Panc1 (cell line): ENCODE data around the gene ERN1.

Source experiments
- CTCF ChIP-seq: fragments of 450-650 bp; IDR thresholded peaks from 2 replicates; pipeline ENCODE4 v1.5.1; 2017; ENCODE audit warnings: mild to moderate bottlenecking
- POLR2AphosphoS5 ChIP-seq: IDR thresholded peaks from 2 replicates; pipeline ENCODE4 v1.6.1; 2012; ENCODE audit warnings: mild to moderate bottlenecking, low read depth, low read length, moderate library complexity
- REST ChIP-seq, 2 experiments: IDR thresholded peaks; 2 replicates each; pipeline ENCODE4 v1.6.1; 2011 to 2012; ENCODE audit warnings: low read depth in 2 of 2, control low read depth in 1 of 2, low read length in 1 of 2, mild to moderate bottlenecking in 1 of 2, moderate library complexity in 1 of 2; ENCODE audit not compliant: insufficient read depth in 1 of 2
- SIN3A ChIP-seq: IDR thresholded peaks from 2 replicates; pipeline ENCODE4 v1.6.1; 2012; ENCODE audit warnings: low read depth, mild to moderate bottlenecking, low read length, moderate library complexity, borderline replicate concordance; ENCODE audit not compliant: insufficient read depth
- TCF7L2 ChIP-seq: IDR thresholded peaks from 2 replicates; pipeline ENCODE4 v1.6.1; 2011; ENCODE audit warnings: mild to moderate bottlenecking, low read depth, low read length, inconsistent platforms

- TF ChIP-seq SIN3A, result no peak
- TF ChIP-seq CTCF, result no peak
- no peak for TF ChIP-seq REST (IDR thresholded peaks at IDR 0.05; ENCODE audit: insufficient read depth in 1 of 2, low read depth in 2 of 2, low read length in 1 of 2)
- no peak for TF ChIP-seq POLR2AphosphoS5
- no peak for TF ChIP-seq TCF7L2
These were observed 122.1 kb downstream of the ERN1 start for GRCh38 chr17:64007838-64008282.
